Measurements from ENCODE around the gene FAM83C.

GRCh38 chr20:35317416-35318210 is 25.4 kb upstream of the FAM83C start:
- TF ChIP-seq CTCF (IDR thresholded peaks at IDR 0.05) (no peak), POLR2A (IDR thresholded peaks at IDR 0.05; ENCODE audit: low read depth) (no peak), POLR2AphosphoS5 (IDR thresholded peaks at IDR 0.05) (no peak), EP300 (IDR thresholded peaks at IDR 0.05) (no peak)
